ENCODE results near the gene PDE9A.

- no peak for TF ChIP-seq POLR2A (IDR thresholded peaks at IDR 0.05)
- TF ChIP-seq, protein P1, sequence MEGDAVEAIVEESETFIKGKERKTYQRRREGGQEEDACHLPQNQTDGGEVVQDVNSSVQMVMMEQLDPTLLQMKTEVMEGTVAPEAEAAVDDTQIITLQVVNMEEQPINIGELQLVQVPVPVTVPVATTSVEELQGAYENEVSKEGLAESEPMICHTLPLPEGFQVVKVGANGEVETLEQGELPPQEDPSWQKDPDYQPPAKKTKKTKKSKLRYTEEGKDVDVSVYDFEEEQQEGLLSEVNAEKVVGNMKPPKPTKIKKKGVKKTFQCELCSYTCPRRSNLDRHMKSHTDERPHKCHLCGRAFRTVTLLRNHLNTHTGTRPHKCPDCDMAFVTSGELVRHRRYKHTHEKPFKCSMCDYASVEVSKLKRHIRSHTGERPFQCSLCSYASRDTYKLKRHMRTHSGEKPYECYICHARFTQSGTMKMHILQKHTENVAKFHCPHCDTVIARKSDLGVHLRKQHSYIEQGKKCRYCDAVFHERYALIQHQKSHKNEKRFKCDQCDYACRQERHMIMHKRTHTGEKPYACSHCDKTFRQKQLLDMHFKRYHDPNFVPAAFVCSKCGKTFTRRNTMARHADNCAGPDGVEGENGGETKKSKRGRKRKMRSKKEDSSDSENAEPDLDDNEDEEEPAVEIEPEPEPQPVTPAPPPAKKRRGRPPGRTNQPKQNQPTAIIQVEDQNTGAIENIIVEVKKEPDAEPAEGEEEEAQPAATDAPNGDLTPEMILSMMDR (IDR thresholded peaks at IDR 0.05 in 8 of 11, conservative IDR thresholded peaks at IDR 0.05 in 3 of 11) = no peak
Observed at GRCh38 chr21:42614811-42615351, 38.5 kb upstream of the PDE9A start.

Measured in spleen (tissue), 7 donors.